SK-N-SH treated with all-trans-retinoic acid at 6 μM for 48 hours (cell line): ENCODE results near the gene RLN1.
"Not testable (repeated sequence)": the region's sequence is repeated elsewhere in the genome, so short reads cannot be mapped to it uniquely, and the experiment has no call there.

Source experiments
- ATAC-seq: fragments of 200-7000 bp; cut with Tn5 transposase; 3 replicates; pipeline ENCODE4 v1.9.1; 2020; ENCODE audit warnings: mild to moderate bottlenecking, moderate library complexity
- ARNTL ChIP-seq: fragments of 450-650 bp; formaldehyde crosslinking; IDR thresholded peaks from 2 replicates; pipeline ENCODE4 v1.5.0; 2020; ENCODE audit warnings: low read depth, mild to moderate bottlenecking, moderate library complexity, borderline replicate concordance
- BACH2 ChIP-seq: fragments of 250-450 bp; sonication (Bioruptor Pico); IDR thresholded peaks from 2 replicates; pipeline ENCODE4 v1.9.0; 2021; ENCODE audit warnings: mild to moderate bottlenecking, borderline replicate concordance
- CREB5 ChIP-seq: fragments of 250-450 bp; sonication (Bioruptor Pico); IDR thresholded peaks from 2 replicates; pipeline ENCODE4 v1.5.1; 2020; ENCODE audit warnings: low read depth, mild to moderate bottlenecking, moderate library complexity
- CSDC2 ChIP-seq: fragments of 250-450 bp; sonication (Bioruptor Pico); IDR thresholded peaks from 2 replicates; pipeline ENCODE4 v1.5.0; 2020; ENCODE audit warnings: mild to moderate bottlenecking, moderate library complexity
- CSRNP3 ChIP-seq: fragments of 250-450 bp; sonication (Bioruptor Pico); IDR thresholded peaks from 2 replicates; pipeline ENCODE4 v1.5.1; 2021; ENCODE audit warnings: mild to moderate bottlenecking, moderate library complexity
- ESRRG ChIP-seq: fragments of 250-450 bp; sonication (Bioruptor Pico); IDR thresholded peaks from 2 replicates; pipeline ENCODE4 v1.6.1; 2021; ENCODE audit warnings: mild to moderate bottlenecking
- GLIS3 ChIP-seq: fragments of 250-450 bp; sonication (Bioruptor Pico); IDR thresholded peaks from 2 replicates; pipeline ENCODE4 v1.5.0; 2020; ENCODE audit warnings: mild to moderate bottlenecking, moderate library complexity
- ISL1 ChIP-seq: fragments of 250-450 bp; sonication (Bioruptor Pico); IDR thresholded peaks from 2 replicates; pipeline ENCODE4 v2.1.2; 2022; ENCODE audit warnings: mild to moderate bottlenecking, moderate library complexity
- OSR1 ChIP-seq: fragments of 250-450 bp; sonication (Bioruptor Pico); IDR thresholded peaks from 2 replicates; pipeline ENCODE4 v1.8.0; 2022; ENCODE audit warnings: moderate library complexity, mild to moderate bottlenecking, inconsistent platforms
- RARB ChIP-seq: fragments of 250-450 bp; sonication (Bioruptor Pico); IDR thresholded peaks from 2 replicates; pipeline ENCODE4 v1.8.0; 2021; ENCODE audit warnings: mild to moderate bottlenecking, moderate library complexity
- SNAI2 ChIP-seq: fragments of 250-450 bp; sonication (Bioruptor Pico); IDR thresholded peaks from 2 replicates; pipeline ENCODE4 v1.5.0; 2020; ENCODE audit warnings: mild to moderate bottlenecking, moderate library complexity
- TCF4 ChIP-seq: fragments of 250-450 bp; sonication (Bioruptor Pico); IDR thresholded peaks from 2 replicates; pipeline ENCODE4 v1.8.0; 2021; ENCODE audit warnings: mild to moderate bottlenecking, moderate library complexity, borderline replicate concordance
- TOX ChIP-seq: fragments of 250-450 bp; sonication (Bioruptor Pico); IDR thresholded peaks from 2 replicates; pipeline ENCODE4 v1.8.0; 2021; ENCODE audit warnings: mild to moderate bottlenecking, moderate library complexity, borderline replicate concordance
- ZC3H10 ChIP-seq: fragments of 250-450 bp; sonication (Bioruptor Pico); IDR thresholded peaks from 2 replicates; pipeline ENCODE4 v1.5.1; 2021; ENCODE audit warnings: mild to moderate bottlenecking, moderate library complexity
- ZFP30 ChIP-seq: fragments of 450-650 bp; formaldehyde crosslinking; IDR thresholded peaks from 2 replicates; pipeline ENCODE4 v1.5.0; 2022; ENCODE audit warnings: mild to moderate bottlenecking, moderate library complexity
- ZNF565 ChIP-seq: fragments of 450-650 bp; formaldehyde crosslinking; conservative IDR thresholded peaks from 2 replicates; pipeline ENCODE4 v1.5.0; 2020; ENCODE audit warnings: low read depth, mild to moderate bottlenecking, moderate library complexity
- ZNF70 ChIP-seq: fragments of 450-650 bp; formaldehyde crosslinking; IDR thresholded peaks from 2 replicates; pipeline ENCODE4 v1.5.0; 2020; ENCODE audit warnings: mild to moderate bottlenecking, moderate library complexity
- ZNF8 ChIP-seq: fragments of 450-650 bp; formaldehyde crosslinking; IDR thresholded peaks from 2 replicates; pipeline ENCODE4 v1.5.0; 2020; ENCODE audit warnings: mild to moderate bottlenecking, moderate library complexity
- TF ChIP-seq, protein P1 (sequence below): fragments of 250-450 bp; sonication (Bioruptor Pico); IDR thresholded peaks from 2 replicates; pipeline ENCODE4 v1.8.0; 2021; ENCODE audit warnings: low read depth, mild to moderate bottlenecking, moderate library complexity, borderline replicate concordance

The RLN1 gene

DNA sequence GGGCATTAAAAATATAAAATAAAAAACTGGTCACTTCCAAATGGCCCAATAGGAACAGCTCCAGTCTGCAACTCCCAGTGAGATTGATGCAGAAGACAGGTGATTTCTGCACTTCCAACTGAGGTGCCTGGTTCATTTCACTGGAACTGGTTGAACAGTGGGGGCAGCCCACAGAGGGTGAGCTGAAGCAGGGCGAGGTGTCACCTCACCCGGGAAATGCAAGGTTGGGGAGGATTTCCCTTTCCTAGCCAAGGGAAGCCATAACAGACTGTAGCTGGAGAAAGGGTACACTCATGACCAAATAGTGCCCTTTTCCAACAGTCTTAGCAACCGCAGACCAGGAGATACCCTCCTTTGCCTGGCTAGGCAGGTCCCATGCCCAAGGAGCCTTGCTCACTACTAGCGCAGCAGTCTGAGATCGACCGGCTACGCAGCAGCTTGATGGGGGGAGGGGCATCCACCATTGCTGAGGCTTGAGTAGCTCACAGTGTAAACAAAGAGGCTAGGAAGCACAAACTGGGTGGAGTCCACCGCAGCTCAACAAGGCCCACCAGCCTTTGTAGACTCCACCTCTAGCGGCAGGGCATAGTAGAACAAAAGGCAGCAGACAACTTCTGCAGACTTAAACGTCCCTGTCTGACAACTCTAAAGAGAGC lies 12.7 kb downstream of the RLN1 start:
- no peak for TF ChIP-seq CSRNP3 (CRISPR knock-in tag)
- no peak for TF ChIP-seq SNAI2 (CRISPR knock-in tag)
- no peak for TF ChIP-seq ZNF8
- no peak for TF ChIP-seq BACH2 (CRISPR knock-in tag)
- TF ChIP-seq ARNTL (CRISPR knock-in tag): no peak
- TF ChIP-seq ZC3H10: no peak
- no peak for ATAC-seq

GRCh38 chr9:5326187-5326586 lies 13.5 kb downstream of the RLN1 start:
- no peak for ATAC-seq
- TF ChIP-seq GLIS3 (CRISPR knock-in tag) (no peak), ZFP30 (CRISPR knock-in tag) (no peak), ZNF70 (no peak), BACH2 (CRISPR knock-in tag) (no peak), TCF4 (CRISPR knock-in tag) (no peak), TOX (no peak), ESRRG (CRISPR knock-in tag) (no peak), ISL1 (no peak)
- TF ChIP-seq, protein P1, sequence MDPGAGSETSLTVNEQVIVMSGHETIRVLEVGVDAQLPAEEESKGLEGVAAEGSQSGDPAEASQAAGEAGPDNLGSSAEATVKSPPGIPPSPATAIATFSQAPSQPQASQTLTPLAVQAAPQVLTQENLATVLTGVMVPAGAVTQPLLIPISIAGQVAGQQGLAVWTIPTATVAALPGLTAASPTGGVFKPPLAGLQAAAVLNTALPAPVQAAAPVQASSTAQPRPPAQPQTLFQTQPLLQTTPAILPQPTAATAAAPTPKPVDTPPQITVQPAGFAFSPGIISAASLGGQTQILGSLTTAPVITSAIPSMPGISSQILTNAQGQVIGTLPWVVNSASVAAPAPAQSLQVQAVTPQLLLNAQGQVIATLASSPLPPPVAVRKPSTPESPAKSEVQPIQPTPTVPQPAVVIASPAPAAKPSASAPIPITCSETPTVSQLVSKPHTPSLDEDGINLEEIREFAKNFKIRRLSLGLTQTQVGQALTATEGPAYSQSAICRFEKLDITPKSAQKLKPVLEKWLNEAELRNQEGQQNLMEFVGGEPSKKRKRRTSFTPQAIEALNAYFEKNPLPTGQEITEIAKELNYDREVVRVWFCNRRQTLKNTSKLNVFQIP (CRISPR knock-in tag): no peak

DNA sequence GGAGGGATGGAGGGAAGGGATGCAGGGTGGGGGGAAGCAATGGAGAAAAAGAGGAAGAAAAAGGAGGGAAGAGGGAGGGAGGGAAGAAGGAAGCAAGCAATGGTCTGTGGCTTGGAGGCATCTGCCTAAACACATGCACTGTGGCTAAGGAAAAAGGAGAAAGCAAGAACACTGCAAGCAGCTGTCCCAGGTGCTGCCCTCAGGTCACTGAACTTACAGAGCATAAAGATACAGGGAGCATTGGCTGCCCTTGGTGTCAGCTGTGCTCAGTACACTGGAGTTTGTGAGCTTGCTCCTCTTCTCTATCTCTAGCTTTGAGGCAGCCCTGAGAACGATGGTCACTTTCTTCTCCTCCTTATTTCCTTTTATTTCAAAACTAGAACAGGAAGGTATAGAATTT lies 18.1 kb downstream of the RLN1 start:
- peak; percentile 41; the same call in 1 of the 3 replicates for ATAC-seq

DNA sequence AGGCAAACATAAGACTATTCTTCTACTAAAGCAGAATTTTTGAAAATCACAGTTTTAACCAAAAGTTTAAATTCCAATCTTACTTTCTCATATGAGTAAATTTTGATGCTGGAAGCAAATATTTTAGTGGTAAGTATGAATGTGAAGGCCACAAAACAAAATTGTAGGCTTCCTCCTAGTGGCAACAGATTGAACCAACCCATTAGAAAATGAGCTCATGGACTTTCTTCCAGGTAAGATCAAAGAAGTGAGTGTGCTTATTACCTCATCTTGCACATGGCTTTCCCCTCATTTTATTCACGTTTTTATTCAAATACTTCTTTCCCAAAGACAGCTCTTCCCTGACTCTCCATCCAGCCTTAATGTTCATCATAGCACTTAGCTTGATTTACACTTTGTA lies 18.6 kb downstream of the RLN1 start:
- ATAC-seq: no peak
- TF ChIP-seq, protein P1 (CRISPR knock-in tag): no peak
- TF ChIP-seq CSDC2 (no peak), ZFP30 (CRISPR knock-in tag) (no peak)
- TF ChIP-seq, all 23 proteins: peak for 0

GRCh38 chr9:5316406-5316805 lies 23.3 kb downstream of the RLN1 start:
- not testable (repeated sequence) for ATAC-seq

DNA sequence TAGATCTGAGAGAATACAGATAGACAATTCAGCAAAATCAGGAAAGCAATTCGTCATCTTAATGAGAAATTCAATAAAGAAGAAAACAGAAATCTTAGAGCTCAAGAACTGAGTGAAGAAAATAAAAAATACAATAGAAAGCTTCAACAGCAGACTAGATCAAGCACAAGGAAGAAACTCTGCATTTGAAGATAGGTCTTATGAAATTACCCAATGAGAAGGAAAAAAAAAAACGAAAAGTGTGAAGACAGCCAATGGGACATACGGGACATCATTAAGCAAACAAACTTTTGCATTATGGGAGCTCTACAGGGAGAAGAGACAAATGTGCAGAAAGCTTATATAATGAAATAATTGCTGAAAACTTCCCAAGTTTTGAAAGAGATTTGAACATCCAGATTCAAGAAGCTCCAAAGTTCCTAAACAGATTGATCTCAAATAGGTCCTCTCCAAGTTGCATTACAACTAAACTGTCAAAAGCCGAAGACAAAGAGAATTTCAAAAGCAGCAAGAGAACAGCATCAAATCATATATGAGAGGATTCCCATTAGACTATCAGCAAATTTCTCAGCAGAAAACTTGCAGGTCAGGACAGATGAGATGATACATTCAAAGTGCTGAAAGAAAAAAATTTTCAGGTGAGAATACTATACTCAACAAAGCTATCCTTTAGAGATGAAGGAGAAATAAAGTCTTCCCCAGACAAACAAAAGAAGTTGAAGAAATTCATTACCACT lies 24.3 kb downstream of the RLN1 start:
- TF ChIP-seq GLIS3 (CRISPR knock-in tag): no peak
- TF ChIP-seq ZNF565: no peak
- TF ChIP-seq OSR1 (CRISPR knock-in tag): no peak
- no peak for TF ChIP-seq ZNF70
- TF ChIP-seq TCF4 (CRISPR knock-in tag): no peak
- no peak for TF ChIP-seq ARNTL (CRISPR knock-in tag)
- TF ChIP-seq ZC3H10: no peak
- TF ChIP-seq RARB: no peak
- TF ChIP-seq ZFP30 (CRISPR knock-in tag): no peak
- TF ChIP-seq CREB5 (CRISPR knock-in tag): no peak
- TF ChIP-seq TOX: no peak
- TF ChIP-seq ZNF8: no peak
- ATAC-seq: no peak
